Stimulated activated naive CD8-positive, alpha-beta T cell treated with anti-CD3 and anti-CD28 coated beads, Interleukin-15, Interleukin-2, amounts not matched to agents 100 U/mL and 50 U/mL, for 24 hours (primary cell): ENCODE results near the gene SLC37A4.
A peak's percentile ranks its signal among the peaks of the same experiment; 100 is the strongest.
"Not testable (repeated sequence)": the region's sequence is repeated elsewhere in the genome, so short reads cannot be mapped to it uniquely, and the experiment has no call there.

ENCODE experiments used
- ATAC-seq: fragments of 150-1000 bp; cut with Tn5 transposase; one replicate; pipeline ENCODE4 v1.10.0; 2021
- DNase-seq: peaks from one replicate; pipeline ENCODE4 v3.0.0; 2021

SLC37A4 gene

GRCh38 chr11:119041821-119042514 is 11.3 kb upstream of the SLC37A4 start:
- DNase-seq = no peak

GRCh38 chr11:119039471-119039870 is 8.8 kb upstream of the SLC37A4 start:
- ATAC-seq, DNase-seq: not testable (repeated sequence)

More at GRCh38 chr11:119041821-119042514, 11.3 kb upstream of the SLC37A4 start:
- peak; percentile 42 for ATAC-seq

GRCh38 chr11:119038884-119039283 is 8.2 kb upstream of the SLC37A4 start:
- DNase-seq (no peak), ATAC-seq (no peak)

GRCh38 chr11:119034813-119035212 is 4.1 kb upstream of the SLC37A4 start:
- DNase-seq (no peak), ATAC-seq (no peak)

- ATAC-seq, DNase-seq: not testable (repeated sequence)
Observed at GRCh38 chr11:119033421-119033820, 2.7 kb upstream of the SLC37A4 start.

- ATAC-seq (no peak), DNase-seq (no peak)
Observed at GRCh38 chr11:119031912-119032280, 1.2 kb upstream of the SLC37A4 start.

GRCh38 chr11:119030029-119030328 is 698 bp downstream of the SLC37A4 start:
- DNase-seq (peak; percentile 50), ATAC-seq (peak; percentile 34)

GRCh38 chr11:119029340-119030028 is 1.2 kb downstream of the SLC37A4 start:
- DNase-seq = peak; percentile 42
- ATAC-seq = peak; percentile 25

- ATAC-seq (no peak), DNase-seq (no peak)
Observed at GRCh38 chr11:119029069-119029339, 1.7 kb downstream of the SLC37A4 start.

GRCh38 chr11:119028346-119029068 is 2.2 kb downstream of the SLC37A4 start:
- DNase-seq (no peak), ATAC-seq (no peak)

GRCh38 chr11:119027561-119028345 is 2.9 kb downstream of the SLC37A4 start:
- no peak for DNase-seq
- ATAC-seq = no peak

- no peak for DNase-seq
- no peak for ATAC-seq
Observed at GRCh38 chr11:119026970-119027369, 3.7 kb downstream of the SLC37A4 start.

GRCh38 chr11:119025978-119026766 is 4.5 kb downstream of the SLC37A4 start:
- ATAC-seq (no peak), DNase-seq (no peak)

GRCh38 chr11:119025541-119025940 is 5.1 kb downstream of the SLC37A4 start:
- DNase-seq (no peak), ATAC-seq (no peak)

- DNase-seq (no peak), ATAC-seq (no peak)
Observed at GRCh38 chr11:119025099-119025473, 5.6 kb downstream of the SLC37A4 start.

- no peak for ATAC-seq
- DNase-seq = no peak
Observed at GRCh38 chr11:119024430-119025098, 6.1 kb downstream of the SLC37A4 start.

- DNase-seq = no peak
Observed at GRCh38 chr11:119023741-119024140, 6.9 kb downstream of the SLC37A4 start.

GRCh38 chr11:119021631-119022030 is 9.0 kb downstream of the SLC37A4 start:
- no peak for ATAC-seq
- DNase-seq = no peak

More at GRCh38 chr11:119023741-119024140, 6.9 kb downstream of the SLC37A4 start:
- ATAC-seq = no peak

- no peak for ATAC-seq
- DNase-seq = no peak
Observed at GRCh38 chr11:119019996-119020395, 10.7 kb downstream of the SLC37A4 start.

- ATAC-seq (peak; percentile 91), DNase-seq (peak; percentile 94)
Observed at GRCh38 chr11:119018074-119018938, 12.4 kb downstream of the SLC37A4 start, which contains the start of the genes RPS25 and TRAPPC4. Gene RPS25, minus strand, starts transcription at chr11:119018343. Its CDS starts 59 bp downstream, at chr11:119018284. Gene TRAPPC4, plus strand, starts transcription at chr11:119018766. Its CDS starts 30 bp downstream, at chr11:119018796.
